GM23248 (cell line): Measurements from ENCODE around the gene CP. TPM values are rescaled to one million over a fixed set of nuclear protein-coding genes. Genes with fewer than 3 reads are reported as not detected.

Source experiments
- DNase-seq: peaks from one replicate; pipeline ENCODE4 v3.0.0-alpha.2; 2015
- H2AFZ ChIP-seq: fragments of 200-600 bp; sonication (generic); 2 replicates; pipeline ENCODE4 v1.6.1; 2016; ENCODE audit warnings: antibody characterized with exemption
- H3F3A ChIP-seq: fragments of 200-600 bp; sonication (generic); 2 replicates; pipeline ENCODE4 v1.6.1; 2016; ENCODE audit warnings: mild to moderate bottlenecking, antibody characterized with exemption, mixed run types; ENCODE audit not compliant: insufficient read depth
- H3K27ac ChIP-seq: fragments of 200-600 bp; sonication (generic); 2 replicates; pipeline ENCODE4 v1.5.1; 2016; ENCODE audit warnings: mild to moderate bottlenecking
- H3K27me3 ChIP-seq: fragments of 200-600 bp; sonication (generic); replicated peaks from 2 replicates; pipeline ENCODE4 v1.6.1; 2016; ENCODE audit warnings: mild to moderate bottlenecking; ENCODE audit not compliant: insufficient read depth
- H3K36me3 ChIP-seq: fragments of 200-600 bp; sonication (generic); 2 replicates; pipeline ENCODE4 v1.6.1; 2016; ENCODE audit warnings: low read depth, mild to moderate bottlenecking
- H3K4me1 ChIP-seq: fragments of 200-600 bp; sonication (generic); 2 replicates; pipeline ENCODE4 v1.6.1; 2016; ENCODE audit warnings: mild to moderate bottlenecking; ENCODE audit not compliant: insufficient read depth
- H3K4me2 ChIP-seq: fragments of 200-600 bp; sonication (generic); one replicate; pipeline ENCODE4 v1.6.1; 2016; ENCODE audit warnings: mild to moderate bottlenecking; ENCODE audit not compliant: unreplicated experiment
- H3K4me3 ChIP-seq: fragments of 200-600 bp; sonication (generic); 2 replicates; pipeline ENCODE4 v1.5.1; 2016; ENCODE audit warnings: mild to moderate bottlenecking
- H3K79me2 ChIP-seq: fragments of 200-600 bp; sonication (generic); 2 replicates; pipeline ENCODE4 v1.6.1; 2016; ENCODE audit warnings: mild to moderate bottlenecking; ENCODE audit not compliant: insufficient read depth
- H3K9ac ChIP-seq: fragments of 200-600 bp; sonication (generic); 2 replicates; pipeline ENCODE4 v1.6.1; 2016; ENCODE audit warnings: mild to moderate bottlenecking
- H3K9me2 ChIP-seq: fragments of 200-600 bp; sonication (generic); 2 replicates; pipeline ENCODE4 v1.6.1; 2016; ENCODE audit warnings: mixed run types, mild to moderate bottlenecking, moderate library complexity; ENCODE audit not compliant: insufficient read depth
- H3K9me3 ChIP-seq: fragments of 200-600 bp; sonication (generic); one replicate; pipeline ENCODE4 v1.6.1; 2017; ENCODE audit warnings: low read depth
- H4K20me1 ChIP-seq: fragments of 200-600 bp; sonication (generic); 2 replicates; pipeline ENCODE4 v1.6.0; 2016; ENCODE audit not compliant: insufficient read depth
- EZH2 ChIP-seq: fragments of 200-600 bp; sonication (generic); IDR thresholded peaks from 2 replicates; pipeline ENCODE4 v1.6.1; 2018; ENCODE audit warnings: antibody characterized with exemption, mild to moderate bottlenecking; ENCODE audit not compliant: insufficient read depth, poor library complexity, severe bottlenecking
- EZH2phosphoT487 ChIP-seq: fragments of 200-600 bp; sonication (generic); IDR thresholded peaks from 2 replicates; pipeline ENCODE4 v1.6.1; 2018; ENCODE audit warnings: antibody characterized with exemption, moderate library complexity, mild to moderate bottlenecking, low read depth; ENCODE audit not compliant: insufficient read depth
- WGBS, 2 experiments: methylation state at CpG; one replicate each; pipeline ENCODE4 v1.1.6; 2015 to 2017; ENCODE audit warnings: low lambda C conversion rate in 2 of 2, low coverage in 1 of 2; ENCODE audit errors: missing lambda C conversion rate in 2 of 2; 5-methylcytosine and 5-hydroxymethylcytosine counted together
- in situ Hi-C: fragments of 300-500 bp; cut with MboI; formaldehyde crosslinking; loops from 2 replicates; pipeline ENCODE4 v1.15.0; 2020
- polyA plus RNA-seq: library from polyadenylated mRNA; unstranded; fragments of >200 nt; fragmentation: Nextera tagmentation; extraction: Ambion mirVana; gene quantifications from 2 replicates; pipeline ENCODE4 v1.2.1, GENCODE V29; 2016
- total RNA-seq: library from RNA; depleted of rRNA; stranded (reverse); fragments of >200 nt; shearing (Covaris generic); gene quantifications from 2 replicates; pipeline ENCODE4 v1.2.3, GENCODE V29; 2014; rRNA removed

CP gene
- total and polyA plus RNA-seq, 2 experiments from 2014 or later = not detected

DNA sequence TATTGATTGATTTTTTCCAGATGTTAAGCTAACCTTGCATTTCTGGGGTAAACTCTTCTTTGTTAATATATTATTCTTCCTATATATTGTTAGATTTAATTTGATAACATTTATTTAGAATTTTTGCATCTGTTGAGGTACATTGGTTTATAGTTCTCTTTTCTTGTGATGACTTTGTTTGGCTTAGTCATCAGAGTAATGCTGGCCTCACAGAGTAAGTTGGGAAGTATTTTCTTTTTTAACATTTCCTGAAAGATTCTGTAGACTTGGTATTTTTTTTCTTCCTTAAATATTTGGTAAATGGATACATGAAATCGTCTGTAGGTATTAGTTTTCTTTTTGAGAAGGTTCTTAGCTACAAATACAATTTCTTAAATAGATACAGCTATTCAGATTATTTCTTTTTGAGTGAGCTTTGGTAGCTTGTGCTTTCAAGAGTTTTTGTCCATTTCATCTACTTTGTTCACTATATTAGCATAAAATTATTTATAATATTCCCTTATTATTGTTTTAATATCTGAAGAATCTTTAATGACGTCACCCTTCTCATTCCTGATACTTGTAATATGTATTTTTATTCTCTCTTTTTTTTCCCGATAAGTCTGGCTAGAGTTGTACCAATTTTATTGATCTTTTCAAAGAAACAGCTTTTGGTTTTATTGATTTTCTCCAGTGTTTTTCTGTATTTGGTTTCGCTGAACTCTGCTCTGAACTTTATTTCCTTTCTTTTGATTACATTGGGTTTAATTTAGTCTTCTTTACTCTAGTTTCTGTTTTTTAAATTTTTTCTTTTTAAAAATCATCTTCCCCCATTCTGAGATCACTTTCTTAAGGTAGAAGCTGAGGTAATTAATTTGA lies 98.7 kb downstream of the CP start:
- TF ChIP-seq EZH2 (no peak), EZH2phosphoT487 (no peak)

More for the DNA sequence above, 98.7 kb downstream of the CP start:
- in situ Hi-C loops = loop anchor here (25.0 kb wide), 1 partner anchor 364 kb away; no protein-coding TSS in a partner anchor
- Histone ChIP-seq H4K20me1 (no peaks in the 10 kb centered on the region), H2AFZ (no peak overlapping the region), H3K9me2 (no peaks in the 10 kb centered on the region), H3K4me3 (no peak overlapping the region), H3K9me3 (no peaks in the 10 kb centered on the region), H3F3A (no peaks in the 10 kb centered on the region), H3K27ac (no peak overlapping the region), H3K4me2 (no peak overlapping the region), H3K79me2 (no peaks in the 10 kb centered on the region), H3K9ac (no peak overlapping the region), H3K36me3 (no peaks in the 10 kb centered on the region), H3K27me3 (no peaks in the 10 kb centered on the region), H3K4me1 (peaks cover 6% of the 10 kb centered on the region; the same call in 1 of the 2 replicates)
- DNase-seq = peak; percentile 55
- WGBS, 2 experiments = 80 to 81% methylated on average over 4 of the region's 4 CpGs

Other genes starting within 250 kb of the CP start
- gene GYG1, start 230.3 kb downstream of the CP start, total RNA-seq = 26.2 and 39.2 TPM in 2 replicates
- 57.2 and 58.1 TPM in 2 replicates for gene GYG1, start 230.3 kb downstream of the CP start, polyA plus RNA-seq
- 20.6 and 25.0 TPM in 2 replicates for gene HLTF, start 135.3 kb downstream of the CP start, total RNA-seq
- 28.6 and 33.6 TPM in 2 replicates for gene HLTF, start 135.3 kb downstream of the CP start, polyA plus RNA-seq
- 14.5 and 19.7 TPM in 2 replicates for gene HPS3, start 92.2 kb downstream of the CP start, total RNA-seq
- gene HPS3, start 92.2 kb downstream of the CP start, polyA plus RNA-seq = 17.4 and 18.4 TPM in 2 replicates
- gene TM4SF18, start 111.8 kb upstream of the CP start, total RNA-seq = not detected in 2 replicates
- gene TM4SF18, start 111.8 kb upstream of the CP start, polyA plus RNA-seq = not detected in 2 replicates
- 7.2 and 10.5 TPM in 2 replicates for gene TM4SF1, start 155.8 kb upstream of the CP start, total RNA-seq
- gene TM4SF1, start 155.8 kb upstream of the CP start, polyA plus RNA-seq = 10.7 and 12.4 TPM in 2 replicates